Astrocyte of the cerebellum (primary cell): ENCODE results near the gene KCTD16.

ENCODE experiments used
- DNase-seq: peaks from one replicate; pipeline ENCODE4 v3.0.0-alpha.2; 2011; ENCODE audit warnings: low read depth
- H3K4me3 ChIP-seq: 2 replicates; pipeline ENCODE4 v1.5.1; 2011; ENCODE audit warnings: mild to moderate bottlenecking, low read depth, low read length, moderate library complexity
- in situ Hi-C: cut with HindIII; loops from 2 replicates; pipeline ENCODE4 v1.10.0; 2017; ENCODE audit warnings: low sequenced_read_pairs
- TF ChIP-seq, protein P1 (sequence below): IDR thresholded peaks from 2 replicates; pipeline ENCODE4 v1.5.1; 2012; ENCODE audit warnings: low read length, low read depth, moderate library complexity, mild to moderate bottlenecking; ENCODE audit errors: missing control alignments

KCTD16 gene

DNA sequence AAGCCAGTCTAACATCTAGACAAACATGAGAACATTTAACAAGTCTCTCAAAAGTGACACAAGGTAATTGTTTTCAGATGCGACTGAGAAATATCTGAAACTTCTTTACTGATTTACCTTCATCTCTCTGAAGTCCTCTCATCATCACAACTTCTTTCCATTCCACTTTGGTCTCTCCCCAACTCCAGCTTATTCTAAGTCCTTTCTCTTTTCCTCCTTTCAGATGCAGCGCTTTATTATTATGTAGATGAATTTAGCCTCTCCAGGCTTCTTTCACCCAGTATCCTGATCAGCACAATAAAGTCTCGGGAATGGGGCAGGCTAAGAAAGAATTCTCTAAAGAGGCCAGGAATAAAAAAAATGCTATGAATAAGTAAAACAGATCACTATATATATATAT is 128.0 kb downstream of the KCTD16 start:
- H3K4me3 ChIP-seq: no peak overlapping the region
- no peak for DNase-seq
- in situ Hi-C loops: no loop called here
- TF ChIP-seq, protein P1, sequence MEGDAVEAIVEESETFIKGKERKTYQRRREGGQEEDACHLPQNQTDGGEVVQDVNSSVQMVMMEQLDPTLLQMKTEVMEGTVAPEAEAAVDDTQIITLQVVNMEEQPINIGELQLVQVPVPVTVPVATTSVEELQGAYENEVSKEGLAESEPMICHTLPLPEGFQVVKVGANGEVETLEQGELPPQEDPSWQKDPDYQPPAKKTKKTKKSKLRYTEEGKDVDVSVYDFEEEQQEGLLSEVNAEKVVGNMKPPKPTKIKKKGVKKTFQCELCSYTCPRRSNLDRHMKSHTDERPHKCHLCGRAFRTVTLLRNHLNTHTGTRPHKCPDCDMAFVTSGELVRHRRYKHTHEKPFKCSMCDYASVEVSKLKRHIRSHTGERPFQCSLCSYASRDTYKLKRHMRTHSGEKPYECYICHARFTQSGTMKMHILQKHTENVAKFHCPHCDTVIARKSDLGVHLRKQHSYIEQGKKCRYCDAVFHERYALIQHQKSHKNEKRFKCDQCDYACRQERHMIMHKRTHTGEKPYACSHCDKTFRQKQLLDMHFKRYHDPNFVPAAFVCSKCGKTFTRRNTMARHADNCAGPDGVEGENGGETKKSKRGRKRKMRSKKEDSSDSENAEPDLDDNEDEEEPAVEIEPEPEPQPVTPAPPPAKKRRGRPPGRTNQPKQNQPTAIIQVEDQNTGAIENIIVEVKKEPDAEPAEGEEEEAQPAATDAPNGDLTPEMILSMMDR: no peak

DNA sequence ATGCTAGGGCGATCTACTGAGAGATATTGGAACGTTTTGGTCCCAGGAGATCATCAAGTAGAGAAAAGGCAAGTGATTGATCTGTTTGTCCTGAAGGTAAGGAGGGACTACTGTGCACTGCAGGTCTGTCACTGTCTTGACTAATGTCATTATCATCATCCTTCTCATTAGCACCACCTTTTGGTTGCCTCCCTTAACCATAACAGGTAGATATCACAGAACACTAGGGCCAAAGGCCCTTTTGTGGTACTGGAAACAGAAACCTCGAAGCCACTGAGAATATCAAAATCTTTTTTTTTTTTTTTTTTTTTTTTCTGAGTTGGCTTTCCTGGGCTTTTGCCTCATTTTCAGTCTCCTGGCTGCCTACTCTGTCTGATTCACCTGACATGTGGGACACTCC is 134.0 kb downstream of the KCTD16 start:
- no peak overlapping the region for H3K4me3 ChIP-seq
- DNase-seq: no peak
- in situ Hi-C loops: no loop called here
- TF ChIP-seq, protein P1: no peak

DNA sequence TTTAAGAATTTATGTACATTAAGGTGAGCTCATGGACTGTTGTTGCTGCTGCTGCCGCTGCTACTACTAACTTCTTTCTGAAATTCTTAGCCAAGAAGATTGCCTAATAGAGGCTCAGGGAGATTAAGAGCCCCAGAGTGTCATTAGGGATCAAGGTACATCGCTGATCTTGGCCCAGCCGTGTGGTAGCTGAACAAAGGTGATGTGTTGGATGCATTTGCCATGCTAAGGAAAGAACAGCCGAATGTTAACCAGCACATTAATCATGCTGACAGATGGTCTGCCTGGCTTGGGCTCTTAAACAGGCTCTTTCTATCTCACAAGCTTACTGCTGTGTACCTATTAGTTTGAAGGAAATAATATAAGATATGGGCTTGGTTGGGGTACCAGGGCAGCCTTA is 137.1 kb downstream of the KCTD16 start:
- TF ChIP-seq, protein P1: no peak
- DNase-seq: no peak
- in situ Hi-C loops: no loop called here
- H3K4me3 ChIP-seq: no peak overlapping the region

DNA sequence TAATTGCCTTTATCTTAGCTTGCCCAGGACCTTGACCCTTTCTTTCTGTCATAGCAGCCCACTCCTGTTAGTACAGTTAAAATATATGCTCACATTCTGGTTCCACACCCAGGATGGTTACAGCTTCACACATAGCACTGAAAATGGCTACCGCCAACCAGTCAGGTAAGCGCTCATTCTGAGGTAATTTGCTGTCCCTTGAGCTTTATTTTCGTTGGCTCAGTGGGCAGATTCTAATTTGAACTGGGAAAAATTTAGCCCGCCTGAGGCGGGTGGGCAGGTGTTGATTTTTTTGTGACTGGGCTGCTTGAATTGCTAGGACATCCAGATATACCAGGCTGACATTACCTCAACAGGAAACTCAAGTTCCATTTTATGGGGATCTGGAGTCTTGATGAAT is 137.5 kb downstream of the KCTD16 start:
- no peak for DNase-seq
- no peak overlapping the region for H3K4me3 ChIP-seq
- in situ Hi-C loops: no loop called here
- TF ChIP-seq, protein P1: no peak

DNA sequence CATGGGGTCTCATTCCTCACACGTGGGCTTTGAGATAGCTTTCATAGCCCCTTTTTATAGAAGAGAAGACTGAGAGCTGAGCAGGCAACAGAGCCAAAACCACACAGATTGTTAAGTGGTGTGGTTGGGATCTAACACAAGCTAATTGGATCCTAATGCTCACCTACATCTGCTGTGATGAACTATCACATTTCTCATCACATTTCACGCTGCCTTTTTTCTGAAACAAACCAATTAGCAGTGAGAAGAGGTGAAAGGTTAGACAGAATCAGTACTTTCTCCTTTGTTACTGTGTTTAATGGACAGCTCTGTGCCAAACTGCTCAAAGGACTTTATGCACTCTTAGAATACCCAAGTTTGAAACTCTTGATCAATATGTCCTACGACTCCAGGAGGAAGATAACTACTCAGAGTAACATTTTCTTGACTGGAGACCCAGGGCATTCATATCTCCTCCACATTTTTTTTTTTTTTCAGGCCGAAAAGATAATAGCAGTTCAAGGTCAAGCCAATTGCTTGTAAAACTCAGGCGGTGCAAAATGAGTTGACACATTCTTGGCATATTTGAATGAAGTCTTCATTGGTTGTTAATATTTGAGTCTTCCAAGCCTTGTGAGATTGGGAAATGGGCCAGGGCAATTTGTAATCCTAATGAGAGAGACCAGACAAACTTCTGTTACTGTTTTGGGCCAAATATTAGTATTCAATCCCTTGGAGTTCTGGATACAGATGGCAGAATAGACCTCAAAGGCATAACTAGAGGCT is 138.4 kb downstream of the KCTD16 start:
- in situ Hi-C loops: no loop called here
- no peak overlapping the region for H3K4me3 ChIP-seq
- TF ChIP-seq, protein P1: no peak
- DNase-seq: no peak

DNA sequence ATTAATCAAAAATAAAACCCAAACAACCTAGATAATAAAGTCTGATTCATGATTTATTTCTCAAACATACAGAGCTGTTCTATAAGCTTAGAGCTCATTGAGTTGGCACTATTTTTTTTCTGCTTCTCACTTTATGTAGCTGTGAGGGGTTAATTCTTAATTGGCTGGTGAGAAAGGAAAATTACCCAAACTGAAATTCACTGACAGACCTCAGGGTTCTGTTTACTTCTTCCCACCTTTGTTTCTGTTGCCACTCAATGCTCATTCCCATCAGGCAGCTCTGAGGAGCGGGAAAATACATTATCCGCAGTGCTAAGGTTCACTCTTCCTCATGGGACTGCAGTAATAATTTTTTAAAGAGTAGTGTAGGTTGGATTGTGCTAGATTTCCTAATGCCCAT is 139.9 kb downstream of the KCTD16 start:
- no peak overlapping the region for H3K4me3 ChIP-seq
- DNase-seq: no peak
- in situ Hi-C loops: no loop called here
- TF ChIP-seq, protein P1: no peak
